ENCODE results near the gene LGR6.

DNA sequence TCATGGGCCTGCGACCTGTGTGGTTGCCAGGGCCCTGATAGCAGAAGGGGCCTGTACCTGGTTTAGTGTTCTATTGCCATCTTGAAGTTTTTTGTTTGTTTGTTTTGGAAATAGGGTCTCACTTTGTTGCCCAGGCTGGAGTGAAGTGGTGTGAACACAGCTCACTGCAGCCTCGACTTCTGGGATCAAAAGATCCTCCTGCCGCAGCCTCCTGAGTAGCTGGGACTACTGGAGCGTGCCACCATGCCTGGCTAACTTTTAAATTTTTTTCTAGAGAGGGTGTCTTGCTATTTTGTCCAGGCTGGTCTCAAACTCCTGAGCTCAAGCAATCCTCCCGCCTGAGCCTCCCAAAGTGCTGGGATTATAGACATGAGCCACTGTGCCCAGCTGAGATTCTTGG lies 75.2 kb downstream of the LGR6 start:
- TF ChIP-seq ZNF701 (tag by site-specific recombination; IDR thresholded peaks at IDR 0.05) (no peak), ZNF169 (tag by site-specific recombination; IDR thresholded peaks at IDR 0.05) (no peak), ZNF274 (IDR thresholded peaks at IDR 0.05; ENCODE audit: low read length) (no peak), ZNF274 (tag by site-specific recombination; IDR thresholded peaks at IDR 0.05; ENCODE audit: borderline replicate concordance) (no peak), ZNF561 (tag by site-specific recombination; IDR thresholded peaks at IDR 0.05; ENCODE audit: borderline replicate concordance) (no peak), ZNF792 (tag by site-specific recombination; IDR thresholded peaks at IDR 0.05) (no peak), ZSCAN16 (tag by site-specific recombination; IDR thresholded peaks at IDR 0.05) (no peak), ZNF76 (tag by site-specific recombination; IDR thresholded peaks at IDR 0.05; ENCODE audit: borderline replicate concordance, low read depth) (no peak), ZBTB1 (tag by site-specific recombination; IDR thresholded peaks at IDR 0.05) (no peak), YY1 (tag by site-specific recombination; IDR thresholded peaks at IDR 0.05) (no peak), ZNF138 (tag by site-specific recombination; IDR thresholded peaks at IDR 0.05; ENCODE audit: borderline replicate concordance) (no peak), ZNF324 (tag by site-specific recombination; IDR thresholded peaks at IDR 0.05) (no peak), ZNF10 (tag by site-specific recombination; IDR thresholded peaks at IDR 0.05) (no peak)
- TF ChIP-seq, protein P1, sequence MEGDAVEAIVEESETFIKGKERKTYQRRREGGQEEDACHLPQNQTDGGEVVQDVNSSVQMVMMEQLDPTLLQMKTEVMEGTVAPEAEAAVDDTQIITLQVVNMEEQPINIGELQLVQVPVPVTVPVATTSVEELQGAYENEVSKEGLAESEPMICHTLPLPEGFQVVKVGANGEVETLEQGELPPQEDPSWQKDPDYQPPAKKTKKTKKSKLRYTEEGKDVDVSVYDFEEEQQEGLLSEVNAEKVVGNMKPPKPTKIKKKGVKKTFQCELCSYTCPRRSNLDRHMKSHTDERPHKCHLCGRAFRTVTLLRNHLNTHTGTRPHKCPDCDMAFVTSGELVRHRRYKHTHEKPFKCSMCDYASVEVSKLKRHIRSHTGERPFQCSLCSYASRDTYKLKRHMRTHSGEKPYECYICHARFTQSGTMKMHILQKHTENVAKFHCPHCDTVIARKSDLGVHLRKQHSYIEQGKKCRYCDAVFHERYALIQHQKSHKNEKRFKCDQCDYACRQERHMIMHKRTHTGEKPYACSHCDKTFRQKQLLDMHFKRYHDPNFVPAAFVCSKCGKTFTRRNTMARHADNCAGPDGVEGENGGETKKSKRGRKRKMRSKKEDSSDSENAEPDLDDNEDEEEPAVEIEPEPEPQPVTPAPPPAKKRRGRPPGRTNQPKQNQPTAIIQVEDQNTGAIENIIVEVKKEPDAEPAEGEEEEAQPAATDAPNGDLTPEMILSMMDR (tag by site-specific recombination; IDR thresholded peaks at IDR 0.05) = no peak
- TF ChIP-seq, protein P2, sequence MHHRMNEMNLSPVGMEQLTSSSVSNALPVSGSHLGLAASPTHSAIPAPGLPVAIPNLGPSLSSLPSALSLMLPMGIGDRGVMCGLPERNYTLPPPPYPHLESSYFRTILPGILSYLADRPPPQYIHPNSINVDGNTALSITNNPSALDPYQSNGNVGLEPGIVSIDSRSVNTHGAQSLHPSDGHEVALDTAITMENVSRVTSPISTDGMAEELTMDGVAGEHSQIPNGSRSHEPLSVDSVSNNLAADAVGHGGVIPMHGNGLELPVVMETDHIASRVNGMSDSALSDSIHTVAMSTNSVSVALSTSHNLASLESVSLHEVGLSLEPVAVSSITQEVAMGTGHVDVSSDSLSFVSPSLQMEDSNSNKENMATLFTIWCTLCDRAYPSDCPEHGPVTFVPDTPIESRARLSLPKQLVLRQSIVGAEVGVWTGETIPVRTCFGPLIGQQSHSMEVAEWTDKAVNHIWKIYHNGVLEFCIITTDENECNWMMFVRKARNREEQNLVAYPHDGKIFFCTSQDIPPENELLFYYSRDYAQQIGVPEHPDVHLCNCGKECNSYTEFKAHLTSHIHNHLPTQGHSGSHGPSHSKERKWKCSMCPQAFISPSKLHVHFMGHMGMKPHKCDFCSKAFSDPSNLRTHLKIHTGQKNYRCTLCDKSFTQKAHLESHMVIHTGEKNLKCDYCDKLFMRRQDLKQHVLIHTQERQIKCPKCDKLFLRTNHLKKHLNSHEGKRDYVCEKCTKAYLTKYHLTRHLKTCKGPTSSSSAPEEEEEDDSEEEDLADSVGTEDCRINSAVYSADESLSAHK (tag by site-specific recombination; IDR thresholded peaks at IDR 0.05) = no peak
